Left lung (tissue), 10 donors: ENCODE results near the gene HEXIM2. TPM values are rescaled to one million over a fixed set of nuclear protein-coding genes. Genes with fewer than 3 reads are reported as not detected.

Experiments
- ATAC-seq: fragments of 200-7000 bp; cut with Tn5 transposase; one replicate; pipeline ENCODE4 v1.9.1; 2020; ENCODE audit warnings: moderate library complexity
- DNase-seq, 4 donors: peaks; one replicate each; pipeline ENCODE4 v3.0.0-alpha.2; 2013 to 2020
- H3K27ac ChIP-seq, 2 donors: fragments of 200-600 bp; sonication (generic) in 1 of 2; one replicate each; pipeline versions ENCODE4 v1.5.0 to v1.8.0; 2020 to 2021
- H3K27me3 ChIP-seq, 2 donors: fragments of 200-600 bp; sonication (generic) in 1 of 2; one replicate each; pipeline versions ENCODE4 v1.5.0 to v1.8.0; 2020 to 2021
- H3K36me3 ChIP-seq, 2 donors: fragments of 200-600 bp; sonication (generic) in 1 of 2; one replicate each; pipeline versions ENCODE4 v1.5.0 to v1.8.0; 2020 to 2021
- H3K4me1 ChIP-seq, 2 donors: fragments of 200-600 bp; one replicate each; pipeline ENCODE4 v1.8.0; 2021
- H3K4me3 ChIP-seq, 2 donors: fragments of 200-600 bp; sonication (generic) in 1 of 2; one replicate each; pipeline versions ENCODE4 v1.5.0 to v1.8.0; 2020 to 2021; ENCODE audit warnings: mild to moderate bottlenecking in 1 of 2
- H3K9me3 ChIP-seq, 2 donors: fragments of 200-600 bp; sonication (generic) in 1 of 2; one replicate each; pipeline versions ENCODE4 v1.5.0 to v1.8.0; 2020 to 2021
- CTCF ChIP-seq, 2 donors: fragments of 200-600 bp; sonication (generic) in 1 of 2; IDR thresholded peaks; one replicate each; pipeline versions ENCODE4 v1.5.0 to v1.8.0; 2021; ENCODE audit warnings: antibody characterized with exemption in 2 of 2
- intact Hi-C, 2 donors: fragments of 100-400 bp; cut with DNase I; formaldehyde crosslinking; loops; one replicate each; pipeline versions ENCODE4 v1.11.2 to v1.14.2; 2022
- polyA plus RNA-seq, 6 donors: library from polyadenylated mRNA; unstranded; fragments of 120-200 nt; gene quantifications; one replicate each; pipeline ENCODE4 v1.2.1, GENCODE V29; 2013; ENCODE audit not compliant: insufficient read length in 6 of 6
- total RNA-seq, 2 donors: library from RNA; stranded (reverse); fragmentation: NEBNext Ultra II Directional; extraction: Animal tissue kit (Norgen Biotek cat#: 25700); gene quantifications; one replicate each; pipeline ENCODE4 v1.2.1, GENCODE V29; 2021
- donor health status: DM: no; HTN: yes; CAD: no.
- donor health status: DM: no; HTN: no; CAD: no.

The HEXIM2 gene
- total and polyA plus RNA-seq, 8 donors = 5.4 to 10.9 (median 8.7) TPM

- intact Hi-C loops = no loop called here
- no peaks in the 10 kb centered on the region for H3K27me3 ChIP-seq
- peak in 3 of 4 donors; percentile 73 to 85 (median 84) for DNase-seq
- H3K36me3 ChIP-seq = peaks cover 0 to 8% of the 10 kb centered on the region in 2 donors
- peaks cover 20 to 54% of the 10 kb centered on the region in 2 donors for H3K4me1 ChIP-seq
- H3K9me3 ChIP-seq = no peaks in the 10 kb centered on the region
- peak; percentile 71 for ATAC-seq
- TF ChIP-seq CTCF (IDR thresholded peaks at IDR 0.05) = no peak
- H3K27ac ChIP-seq = peak overlapping the region; percentile 84 to 91
- peak overlapping the region; percentile 2 to 31 for H3K4me3 ChIP-seq
Measured at GRCh38 chr17:45172541-45173286, 11.0 kb downstream of the HEXIM2 start.

- Histone ChIP-seq H3K9me3 (no peaks in the 10 kb centered on the region), H3K27ac (peak overlapping the region in 1 of 2 donors; percentile 72), H3K4me3 (no peak overlapping the region), H3K36me3 (no peaks in the 10 kb centered on the region), H3K27me3 (no peaks in the 10 kb centered on the region), H3K4me1 (peaks cover 16 to 50% of the 10 kb centered on the region in 2 donors)
- no peak for ATAC-seq
- intact Hi-C loops = no loop called here
- TF ChIP-seq CTCF (IDR thresholded peaks at IDR 0.05) = no peak
- no peak for DNase-seq
Measured at GRCh38 chr17:45175759-45176115, 14.1 kb downstream of the HEXIM2 start.

- H3K4me3 ChIP-seq = no peak overlapping the region
- no peak overlapping the region for H3K27ac ChIP-seq
- intact Hi-C loops = no loop called here
- no peaks in the 10 kb centered on the region for H3K9me3 ChIP-seq
- no peak for TF ChIP-seq CTCF (IDR thresholded peaks at IDR 0.05)
- peaks cover 0 to 32% of the 10 kb centered on the region in 2 donors for H3K4me1 ChIP-seq
- no peaks in the 10 kb centered on the region for H3K27me3 ChIP-seq
- no peak for DNase-seq
- ATAC-seq = no peak
- H3K36me3 ChIP-seq = no peaks in the 10 kb centered on the region
Measured at GRCh38 chr17:45177563-45177962, 15.9 kb downstream of the HEXIM2 start.

- ATAC-seq (no peak), DNase-seq (no peak)
- TF ChIP-seq CTCF (IDR thresholded peaks at IDR 0.05) = no peak
- Histone ChIP-seq H3K27ac (no peak overlapping the region), H3K4me3 (no peak overlapping the region), H3K9me3 (no peaks in the 10 kb centered on the region), H3K27me3 (no peaks in the 10 kb centered on the region), H3K36me3 (no peaks in the 10 kb centered on the region), H3K4me1 (no peaks in the 10 kb centered on the region)
- intact Hi-C loops = no loop called here
Measured at GRCh38 chr17:45184144-45184543, 22.5 kb downstream of the HEXIM2 start.

- no peak for TF ChIP-seq CTCF (IDR thresholded peaks at IDR 0.05)
- intact Hi-C loops = no loop called here
- Histone ChIP-seq H3K4me3 (no peak overlapping the region), H3K9me3 (no peaks in the 10 kb centered on the region), H3K27me3 (no peaks in the 10 kb centered on the region), H3K36me3 (no peaks in the 10 kb centered on the region), H3K27ac (no peak overlapping the region), H3K4me1 (no peaks in the 10 kb centered on the region)
- ATAC-seq (no peak), DNase-seq (no peak)
Measured at GRCh38 chr17:45186801-45187354, 25.2 kb downstream of the HEXIM2 start.
